ENCODE results near the gene NCBP2. TPM values are rescaled to one million over a fixed set of nuclear protein-coding genes. Genes with fewer than 3 reads are reported as not detected.

The NCBP2 gene
- total RNA-seq, 1 experiment from 2014 or later: 120 TPM

DNA sequence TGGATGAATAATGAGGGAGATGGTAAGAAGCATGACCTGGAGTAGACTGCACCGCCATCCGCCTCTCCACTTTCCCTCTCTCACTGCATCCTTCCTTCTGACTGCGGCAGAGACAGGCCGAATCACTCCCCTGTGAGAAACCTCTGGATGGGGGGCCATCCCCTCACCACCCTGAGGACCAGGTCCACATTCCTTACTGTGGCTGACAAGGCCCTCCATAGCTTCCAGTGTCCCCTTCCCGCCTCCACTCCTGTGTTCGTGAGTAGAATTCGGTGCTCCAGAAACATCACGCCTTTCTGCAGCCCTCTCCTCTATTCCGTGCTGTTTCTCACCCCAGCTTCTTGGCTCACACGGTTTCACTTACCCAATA, 23.5 kb upstream of the NCBP2 start:
- WGBS (ENCODE audit: extremely low coverage, insufficient read length, low lambda C conversion rate): no CpG with 5 or more reads among the region's 10 CpGs
- peaks cover 3 to 13% of the 10 kb centered on the region in 2 experiments; a peak in 3 of 4 replicates for H3K4me1 Mint-ChIP-seq
- no peak overlapping the region for H3K4me2 ChIP-seq (ENCODE audit: insufficient read depth, insufficient read length, low read length)

More for the DNA sequence above, 23.5 kb upstream of the NCBP2 start:
- Histone ChIP-seq H3T11ph (ENCODE audit: low read length) (no peak overlapping the region), H2BK12ac (ENCODE audit: insufficient read length, low read depth, low read length) (no peak overlapping the region), H4K8ac (replicated peaks; ENCODE audit: insufficient read length, low read depth, low read length) (no peak overlapping the region), H3K79me2 (ENCODE audit: insufficient read depth, low read length) (no peaks in the 10 kb centered on the region), H2BK20ac (ENCODE audit: low read depth, low read length, poor library complexity, severe bottlenecking) (no peak overlapping the region), H3K23me2 (ENCODE audit: insufficient read length, low read depth, low read length, poor library complexity, severe bottlenecking) (no peaks in the 10 kb centered on the region), H3K27me3 (ENCODE audit: insufficient read depth, low read length) (peaks cover 33% of the 10 kb centered on the region), H3K4ac (ENCODE audit: low read depth, low read length) (no peak overlapping the region), H2AFZ (ENCODE audit: low read length) (no peak overlapping the region), H3K56ac (ENCODE audit: insufficient read length, low read depth, low read length) (no peak overlapping the region), H3K14ac (ENCODE audit: insufficient read depth, low read length) (no peak overlapping the region), H3K23ac (ENCODE audit: insufficient read length, low read depth, low read length) (no peak overlapping the region), H4K5ac (ENCODE audit: insufficient read length, low read depth, low read length) (no peak overlapping the region), H3K9ac (ENCODE audit: extremely low read depth, insufficient read length, low read length) (no peak overlapping the region), H3K4me1 (ENCODE audit: insufficient read depth, low read length) (no peaks in the 10 kb centered on the region), H3K27ac (ENCODE audit: insufficient read length, low read depth, low read length) (no peak overlapping the region), H4K20me1 (ENCODE audit: control insufficient read depth, insufficient read depth, insufficient read length) (no peaks in the 10 kb centered on the region), H2BK120ac (ENCODE audit: low read depth, low read length, poor library complexity, severe bottlenecking) (no peak overlapping the region), H3K79me1 (ENCODE audit: insufficient read depth, low read depth, low read length, poor library complexity, severe bottlenecking) (no peaks in the 10 kb centered on the region), H3K18ac (ENCODE audit: insufficient read length, low read depth, low read length) (no peak overlapping the region), H3K9me3 (ENCODE audit: control insufficient read depth, low read depth, low read length) (no peaks in the 10 kb centered on the region), H2BK5ac (ENCODE audit: insufficient read length, low read length) (no peak overlapping the region), H2BK15ac (ENCODE audit: low read depth, low read length) (no peak overlapping the region), H2AK5ac (ENCODE audit: insufficient read length, low read length) (no peak overlapping the region), H4K91ac (ENCODE audit: insufficient read length, low read depth, low read length) (no peak overlapping the region)
- TF ChIP-seq, protein P1, sequence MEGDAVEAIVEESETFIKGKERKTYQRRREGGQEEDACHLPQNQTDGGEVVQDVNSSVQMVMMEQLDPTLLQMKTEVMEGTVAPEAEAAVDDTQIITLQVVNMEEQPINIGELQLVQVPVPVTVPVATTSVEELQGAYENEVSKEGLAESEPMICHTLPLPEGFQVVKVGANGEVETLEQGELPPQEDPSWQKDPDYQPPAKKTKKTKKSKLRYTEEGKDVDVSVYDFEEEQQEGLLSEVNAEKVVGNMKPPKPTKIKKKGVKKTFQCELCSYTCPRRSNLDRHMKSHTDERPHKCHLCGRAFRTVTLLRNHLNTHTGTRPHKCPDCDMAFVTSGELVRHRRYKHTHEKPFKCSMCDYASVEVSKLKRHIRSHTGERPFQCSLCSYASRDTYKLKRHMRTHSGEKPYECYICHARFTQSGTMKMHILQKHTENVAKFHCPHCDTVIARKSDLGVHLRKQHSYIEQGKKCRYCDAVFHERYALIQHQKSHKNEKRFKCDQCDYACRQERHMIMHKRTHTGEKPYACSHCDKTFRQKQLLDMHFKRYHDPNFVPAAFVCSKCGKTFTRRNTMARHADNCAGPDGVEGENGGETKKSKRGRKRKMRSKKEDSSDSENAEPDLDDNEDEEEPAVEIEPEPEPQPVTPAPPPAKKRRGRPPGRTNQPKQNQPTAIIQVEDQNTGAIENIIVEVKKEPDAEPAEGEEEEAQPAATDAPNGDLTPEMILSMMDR (conservative IDR thresholded peaks at IDR 0.05): no peak
- peaks cover 74% of the 10 kb centered on the region for H3K27me3 Mint-ChIP-seq (ENCODE audit: low read depth)
- peaks cover 0 to 4% (median under 1%) of the 10 kb centered on the region in 3 experiments; a peak in 2 of 7 replicates for H3K36me3 Mint-ChIP-seq (ENCODE audit: insufficient read depth in 1 of 3, low read depth in 3 of 3)
- no peak for DNase-seq
- H3K27ac Mint-ChIP-seq: no peak overlapping the region
- peaks cover under 1 to 5% of the 10 kb centered on the region in 2 experiments; a peak in 4 of 5 replicates for H3K9me3 Mint-ChIP-seq
- no peak overlapping the region for H3K4me3 Mint-ChIP-seq
